Ramos (cell line): ENCODE results near the gene ARID3B.

ENCODE experiments used
- in situ Hi-C: fragments of 300-500 bp; cut with MboI; formaldehyde crosslinking; loops from one replicate; pipeline ENCODE4 v1.14.3; 2022; ENCODE audit warnings: low sequenced_read_pairs; ENCODE audit not compliant: unreplicated experiment

The ARID3B gene

GRCh38 chr15:74631935-74632560, 91.0 kb downstream of the ARID3B start:
- in situ Hi-C loops, result loop anchor here (10.0 kb wide), 1 partner anchor 203 kb away; no protein-coding TSS in a partner anchor

DNA sequence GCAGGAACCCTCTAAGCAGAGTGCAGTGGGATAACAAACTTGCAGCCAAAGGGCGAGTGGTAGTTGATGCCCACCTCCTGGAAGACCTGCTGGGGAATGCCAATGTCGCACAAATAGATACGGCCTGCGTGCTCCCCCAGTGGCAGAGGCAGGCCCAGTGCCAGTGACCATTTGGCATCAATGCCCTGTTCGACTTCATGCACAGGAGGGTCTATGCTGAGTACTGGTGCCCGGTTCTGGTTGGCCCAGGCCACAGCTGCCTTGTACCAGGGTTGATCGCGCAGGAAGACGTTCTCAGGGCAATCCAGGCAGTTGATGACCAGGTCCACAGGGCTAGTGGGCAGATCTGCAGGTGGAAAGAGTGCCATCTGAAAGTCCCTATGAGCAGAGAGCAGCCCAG, 91.6 kb downstream of the ARID3B start:
- in situ Hi-C loops, result loop anchor here (10.0 kb wide), 1 partner anchor 202 kb away; no protein-coding TSS in a partner anchor

DNA sequence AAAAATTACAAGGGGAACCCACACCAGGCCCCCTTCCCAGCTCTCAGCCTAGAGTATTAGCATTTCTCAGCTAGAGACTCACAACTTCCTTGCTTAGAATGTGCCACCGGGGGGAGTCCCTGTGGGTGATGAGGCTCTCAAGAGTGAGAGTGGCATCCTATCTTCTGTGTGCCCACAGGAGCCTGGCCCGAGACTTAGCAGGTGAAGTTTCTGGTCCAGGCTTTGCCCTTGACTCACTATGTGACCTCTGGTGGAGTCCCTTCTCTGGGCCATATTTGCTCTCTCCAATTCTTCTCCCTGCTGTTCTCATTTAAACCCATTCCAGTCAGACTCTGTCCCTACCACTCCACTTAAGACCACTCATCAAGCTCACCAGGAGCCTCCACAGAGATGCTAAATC, 92.8 kb downstream of the ARID3B start:
- in situ Hi-C loops, result loop anchor here (10.0 kb wide), 1 partner anchor 201 kb away; no protein-coding TSS in a partner anchor

DNA sequence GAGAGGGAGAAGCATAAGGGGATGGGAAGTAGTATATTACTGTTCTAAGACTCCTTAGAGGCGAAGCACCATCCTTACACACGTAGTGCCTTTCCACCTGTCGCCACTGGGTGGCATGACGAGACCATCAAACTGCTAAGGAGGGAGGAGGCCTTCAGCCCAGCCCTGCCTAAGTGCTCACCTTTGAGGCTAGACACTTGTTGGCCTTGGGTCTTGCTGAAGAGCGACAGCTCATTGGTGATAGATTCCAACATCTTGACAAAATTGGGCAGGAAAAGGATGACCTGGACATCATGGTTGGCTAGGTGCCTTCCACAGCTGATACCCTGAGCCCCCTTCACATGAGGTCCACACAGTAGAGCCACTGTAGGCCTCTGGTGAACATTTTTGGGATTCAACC, 94.2 kb downstream of the ARID3B start:
- in situ Hi-C loops, result loop anchor here (5.0 to 10.0 kb wide), 2 partner anchors 132 to 200 kb away; no protein-coding TSS in a partner anchor

DNA sequence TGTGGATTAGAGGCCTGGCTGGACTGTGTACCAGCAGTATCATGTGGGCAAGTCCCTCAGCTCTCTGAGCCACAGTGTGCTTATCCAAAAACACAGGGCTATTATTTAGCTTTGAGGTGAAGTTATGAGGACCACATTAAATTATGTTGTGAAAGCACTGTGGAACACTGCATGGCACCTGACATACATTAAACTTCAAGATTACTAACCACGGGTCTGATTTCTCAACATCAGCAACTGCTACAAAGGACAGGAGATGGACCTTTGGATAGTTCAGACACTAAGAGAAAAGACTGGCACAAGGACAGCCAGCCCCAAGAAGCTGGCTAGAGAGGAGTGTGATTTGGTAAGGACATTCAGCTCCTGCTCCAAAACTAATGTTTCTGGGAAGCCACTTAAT, 96.0 kb downstream of the ARID3B start:
- in situ Hi-C loops, result loop anchor here (5.0 to 10.0 kb wide), 2 partner anchors 130 to 198 kb away; no protein-coding TSS in a partner anchor

GRCh38 chr15:74641151-74641550, 100.1 kb downstream of the ARID3B start:
- in situ Hi-C loops, result no loop called here

- in situ Hi-C loops, result no loop called here
Observed at GRCh38 chr15:74642348-74642733, 101.3 kb downstream of the ARID3B start.

DNA sequence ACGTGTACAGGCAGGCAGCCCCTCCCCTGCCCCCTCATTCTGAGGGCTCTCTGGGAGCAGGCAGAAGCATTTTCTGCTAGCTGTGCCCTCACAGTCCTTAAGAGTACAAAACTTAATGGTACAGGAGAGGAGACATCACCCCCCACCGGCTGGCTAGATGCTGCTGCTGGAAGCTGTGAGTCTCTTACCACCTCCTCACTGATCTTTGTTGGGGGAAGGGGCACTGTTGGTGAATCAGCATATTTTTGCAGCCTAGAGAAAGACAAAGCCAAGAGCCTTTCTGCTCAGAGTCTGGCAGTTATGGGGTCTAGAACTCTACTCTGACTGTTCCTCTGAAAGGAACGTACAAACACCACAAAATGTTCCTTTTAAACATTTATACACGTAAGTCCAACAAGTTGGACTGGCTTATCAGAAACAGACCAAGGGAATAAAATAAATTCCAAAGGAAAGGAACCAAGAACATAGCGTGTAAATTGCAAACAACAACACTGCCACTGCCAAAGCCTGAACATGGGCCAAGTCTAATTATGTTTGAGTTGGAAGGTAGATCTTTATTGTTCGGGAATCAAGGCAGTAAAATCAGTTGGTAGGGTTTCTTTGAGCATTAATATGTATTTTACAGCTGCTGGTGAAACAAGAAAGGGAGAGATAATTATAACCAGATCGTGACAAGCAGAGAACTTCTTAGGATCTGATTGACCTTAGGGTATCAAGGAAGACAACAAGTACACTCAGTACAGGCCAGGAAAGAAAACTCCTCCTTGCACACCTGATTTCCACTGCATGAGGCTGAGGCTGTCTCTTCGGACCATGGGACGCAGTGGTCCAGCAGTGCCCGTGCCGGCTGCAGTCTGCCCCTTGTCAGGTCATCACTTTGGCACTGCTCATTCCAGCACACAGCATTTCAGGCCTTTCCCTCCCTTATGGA, 102.0 kb downstream of the ARID3B start:
- in situ Hi-C loops, result no loop called here

- in situ Hi-C loops, result no loop called here
Observed at GRCh38 chr15:74643665-74644204, 102.7 kb downstream of the ARID3B start.

DNA sequence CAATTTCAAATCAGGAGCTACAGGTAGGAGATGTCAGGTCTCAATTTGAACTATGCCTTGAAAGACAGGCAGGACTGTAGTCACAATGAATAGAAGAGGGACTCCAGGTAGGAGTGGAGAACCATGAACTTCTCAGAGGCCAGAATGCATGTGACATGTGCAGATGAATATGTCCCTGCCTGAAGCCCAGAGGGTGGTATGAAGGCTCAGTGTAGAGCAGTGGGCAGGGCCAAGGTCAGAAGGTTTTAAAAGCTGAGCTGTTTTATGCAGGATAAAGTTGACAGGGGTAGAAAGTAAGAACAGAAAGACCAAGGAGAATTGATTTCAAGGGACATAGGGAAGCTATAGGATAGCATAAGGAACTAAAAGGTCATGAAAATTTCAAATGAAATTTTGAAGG, 105.5 kb downstream of the ARID3B start:
- in situ Hi-C loops, result no loop called here
